Peyer's patch (tissue), 4 donors: ENCODE measurements around the gene SERPINB10. TPM values are rescaled to one million over a fixed set of nuclear protein-coding genes. Genes with fewer than 3 reads are reported as not detected.

ENCODE experiments used
- DNase-seq, 3 donors: peaks; one replicate each; pipeline ENCODE4 v3.0.0-alpha.2; 2017 to 2019
- H3K27ac ChIP-seq, 4 donors: fragments of 200-600 bp; sonication (generic); one replicate each; pipeline ENCODE4 v1.5.1; 2016 to 2019
- H3K27me3 ChIP-seq, 2 donors: fragments of 200-600 bp; sonication (generic); one replicate each; pipeline ENCODE4 v1.5.1; 2019
- H3K36me3 ChIP-seq, 3 donors: fragments of 200-600 bp; sonication (generic); one replicate each; pipeline ENCODE4 v1.5.1; 2016 to 2019
- H3K4me1 ChIP-seq, 4 donors: fragments of 200-600 bp; sonication (generic); one replicate each; pipeline ENCODE4 v1.5.1; 2016 to 2019
- H3K4me3 ChIP-seq, 4 donors: fragments of 200-600 bp; sonication (generic); 1 replicate in 3 of 4; 2 replicates in 1 of 4; pipeline ENCODE4 v1.5.1; 2016 to 2019; ENCODE audit warnings: mild to moderate bottlenecking in 1 of 4
- H3K9me3 ChIP-seq, 4 donors: fragments of 200-600 bp; sonication (generic); one replicate each; pipeline ENCODE4 v1.5.1; 2016 to 2019; ENCODE audit warnings: mild to moderate bottlenecking in 1 of 4
- CTCF ChIP-seq, 6 experiments: fragments of 450-650 bp in 4 of 6; fragments of 200-600 bp in 2 of 6; sonication (generic) in 1 of 6; IDR thresholded peaks; one replicate each; pipeline ENCODE4 v1.5.1; 2017 to 2019; ENCODE audit warnings: antibody characterized with exemption in 6 of 6, mild to moderate bottlenecking in 3 of 6, moderate library complexity in 1 of 6
- POLR2A ChIP-seq, 2 donors: fragments of 450-650 bp; IDR thresholded peaks; one replicate each; pipeline ENCODE4 v1.5.1; 2017; ENCODE audit warnings: antibody characterized with exemption in 2 of 2, mild to moderate bottlenecking in 2 of 2, moderate library complexity in 2 of 2
- total RNA-seq, 4 donors: library from RNA; depleted of rRNA; stranded (reverse); fragments of >200 nt; gene quantifications; one replicate each; pipeline ENCODE4 v1.1.0, GENCODE V29; 2016

Gene SERPINB10
- total RNA-seq, 4 donors from 2014 or later: not detected

DNA sequence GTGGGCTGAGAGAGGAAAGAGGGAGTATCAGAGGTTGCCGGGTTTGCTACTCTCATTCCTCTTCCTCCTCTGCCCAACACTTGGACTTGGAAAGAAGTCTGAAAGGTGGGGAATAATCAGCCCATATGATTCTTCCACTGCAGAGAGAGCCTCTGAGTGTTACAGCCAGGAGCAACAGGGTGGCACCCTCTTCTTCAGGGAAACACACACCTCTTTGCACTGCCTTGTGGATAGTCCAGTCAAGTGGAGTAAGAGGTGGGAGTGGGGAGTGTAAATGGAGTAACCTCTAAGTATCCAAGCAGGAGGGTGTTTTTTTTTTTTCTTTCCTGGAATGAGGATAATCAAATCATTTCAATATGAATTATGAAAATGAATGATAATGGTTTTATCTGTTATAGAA is 53.1 kb downstream of the SERPINB10 start:
- Histone ChIP-seq H3K36me3 (no peaks in the 10 kb centered on the region), H3K27me3 (no peaks in the 10 kb centered on the region), H3K9me3 (no peaks in the 10 kb centered on the region), H3K4me1 (no peaks in the 10 kb centered on the region), H3K27ac (no peak overlapping the region), H3K4me3 (no peak overlapping the region)
- TF ChIP-seq POLR2A (IDR thresholded peaks at IDR 0.05): no peak
- no peak for TF ChIP-seq CTCF (IDR thresholded peaks at IDR 0.05)
- no peak for DNase-seq

DNA sequence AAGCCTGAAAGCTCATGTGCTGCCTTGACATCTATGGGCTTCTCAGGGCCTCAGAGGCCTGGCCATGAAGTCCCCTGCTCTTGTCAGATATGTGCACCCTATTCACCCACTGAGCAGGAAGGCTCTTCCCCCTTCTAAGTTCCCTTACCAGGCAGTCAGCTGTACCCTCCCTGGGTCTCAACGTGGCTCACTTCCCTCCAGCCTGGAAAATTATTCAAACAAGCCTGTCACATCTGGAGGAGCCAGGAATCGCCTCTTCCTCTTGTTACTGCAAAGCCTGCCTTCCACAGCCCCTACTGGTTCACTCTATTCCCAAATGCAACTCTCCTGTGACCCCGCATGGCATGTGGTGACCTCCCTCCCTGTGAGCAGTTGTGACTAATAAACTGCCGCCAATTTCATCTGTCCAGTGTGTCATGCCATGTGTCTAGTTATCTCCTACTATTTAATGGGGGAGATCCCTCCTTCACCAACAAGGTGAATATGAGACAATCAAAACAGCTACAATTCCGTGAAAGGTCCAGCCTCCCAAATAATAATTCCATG is 53.8 kb downstream of the SERPINB10 start:
- DNase-seq: no peak
- no peaks in the 10 kb centered on the region for H3K27me3 ChIP-seq
- no peak overlapping the region for H3K4me3 ChIP-seq
- no peak overlapping the region for H3K27ac ChIP-seq
- H3K36me3 ChIP-seq: no peaks in the 10 kb centered on the region
- H3K4me1 ChIP-seq: no peaks in the 10 kb centered on the region
- TF ChIP-seq CTCF (IDR thresholded peaks at IDR 0.05) (no peak), POLR2A (IDR thresholded peaks at IDR 0.05) (no peak)
- H3K9me3 ChIP-seq: no peaks in the 10 kb centered on the region

DNA sequence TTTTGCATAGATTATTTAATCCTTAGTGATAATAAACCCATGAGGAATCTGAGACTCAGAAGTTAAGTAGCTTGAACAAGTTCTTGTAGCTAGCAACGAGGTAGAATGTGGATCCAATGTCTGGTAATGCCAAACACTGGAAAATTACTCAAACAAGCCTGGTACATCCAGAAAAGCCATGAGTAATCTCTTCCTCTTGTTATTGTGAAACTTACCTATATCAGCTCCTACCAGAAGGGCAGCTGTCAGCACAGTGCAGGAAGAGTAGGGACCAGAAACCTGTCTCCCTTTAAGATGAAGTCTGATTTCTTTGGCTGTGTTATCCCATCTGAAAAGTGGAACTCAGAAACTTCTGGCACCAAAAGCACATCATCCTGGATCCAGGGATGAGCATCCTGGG is 54.4 kb downstream of the SERPINB10 start:
- Histone ChIP-seq H3K36me3 (no peaks in the 10 kb centered on the region), H3K27ac (no peak overlapping the region), H3K4me3 (no peak overlapping the region), H3K4me1 (no peaks in the 10 kb centered on the region), H3K27me3 (no peaks in the 10 kb centered on the region), H3K9me3 (no peaks in the 10 kb centered on the region)
- TF ChIP-seq POLR2A (IDR thresholded peaks at IDR 0.05) (no peak), CTCF (IDR thresholded peaks at IDR 0.05) (no peak)
- DNase-seq: no peak

DNA sequence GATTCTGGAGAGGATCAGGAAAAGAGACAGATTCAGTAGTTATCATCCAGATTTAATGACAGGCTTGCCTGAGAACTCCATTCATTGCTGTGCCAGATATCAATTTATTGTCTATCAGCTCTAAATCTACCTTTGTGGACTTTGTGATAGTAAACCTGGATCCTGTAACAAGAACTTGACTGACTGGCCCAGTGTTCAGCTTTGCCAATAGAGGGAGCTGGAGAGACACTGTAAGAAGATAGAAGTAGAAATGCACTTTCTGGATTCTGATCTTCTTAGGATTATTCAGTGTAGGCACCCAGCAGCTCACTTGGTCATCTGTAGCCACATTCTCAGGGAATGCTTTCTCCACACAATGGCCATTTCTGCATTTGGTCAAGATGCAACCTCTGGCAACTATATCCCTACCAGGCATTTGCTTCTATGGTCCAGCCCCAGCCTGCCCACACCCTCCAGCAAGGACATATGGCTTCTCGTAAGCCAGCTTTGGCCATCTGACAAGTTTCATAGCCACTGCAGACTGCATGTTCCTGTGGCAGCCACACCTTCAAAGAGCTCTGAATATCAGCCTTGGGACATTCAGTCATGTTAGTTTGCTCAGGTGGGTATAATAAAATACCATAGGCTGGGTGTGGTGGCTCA is 56.0 kb downstream of the SERPINB10 start:
- TF ChIP-seq POLR2A (IDR thresholded peaks at IDR 0.05) (no peak), CTCF (IDR thresholded peaks at IDR 0.05) (peak; percentile 22 to 95 (median 84))
- H3K4me3 ChIP-seq: no peak overlapping the region
- peak; percentile 38 to 74 (median 61) for DNase-seq

DNA sequence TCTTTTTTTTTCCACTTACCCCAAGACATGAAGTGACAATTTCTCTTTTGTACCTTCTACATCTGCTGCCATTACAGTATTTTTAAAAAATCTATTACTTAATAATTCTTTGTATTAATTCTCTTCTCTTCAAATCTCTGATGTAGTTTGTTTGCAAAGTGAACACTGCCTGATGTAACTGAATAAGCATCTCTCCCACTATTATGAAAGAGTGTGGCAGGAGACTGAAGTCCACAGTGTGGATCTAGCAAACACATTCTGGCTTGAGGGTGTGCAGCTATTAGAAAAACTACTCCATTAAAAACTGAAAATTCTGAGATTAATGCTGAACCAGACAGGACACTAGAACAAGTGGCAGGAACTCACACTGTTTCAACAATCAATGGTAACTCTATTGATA is 57.1 kb downstream of the SERPINB10 start:
- Histone ChIP-seq H3K27ac (no peak overlapping the region), H3K4me1 (peaks cover 0 to 5% (median 2%) of the 10 kb centered on the region in 4 donors), H3K9me3 (no peaks in the 10 kb centered on the region), H3K27me3 (no peaks in the 10 kb centered on the region), H3K4me3 (no peak overlapping the region), H3K36me3 (no peaks in the 10 kb centered on the region)
- TF ChIP-seq CTCF (IDR thresholded peaks at IDR 0.05) (no peak), POLR2A (IDR thresholded peaks at IDR 0.05) (no peak)
- DNase-seq: no peak

More for the DNA sequence above, 56.0 kb downstream of the SERPINB10 start:
- Histone ChIP-seq H3K36me3 (no peaks in the 10 kb centered on the region), H3K27me3 (no peaks in the 10 kb centered on the region), H3K27ac (peak overlapping the region in 2 of 4 donors; percentile 59 to 81), H3K9me3 (no peaks in the 10 kb centered on the region), H3K4me1 (no peaks in the 10 kb centered on the region)
